H1 (cell line): ENCODE measurements around the gene CENPV. TPM values are rescaled to one million over a fixed set of nuclear protein-coding genes. Genes with fewer than 3 reads are reported as not detected.

Experiments used
- EGR1 ChIP-seq: IDR thresholded peaks from 2 replicates; pipeline ENCODE4 v1.6.1; 2011; ENCODE audit warnings: low read depth, low read length, borderline replicate concordance
- SP1 ChIP-seq: IDR thresholded peaks from 2 replicates; pipeline ENCODE4 v1.6.1; 2011; ENCODE audit warnings: low read depth, low read length
- SP4 ChIP-seq: IDR thresholded peaks from 2 replicates; pipeline ENCODE4 v1.6.1; 2012; ENCODE audit warnings: low read length, inconsistent platforms
- polyA plus RNA-seq, 7 experiments: library from polyadenylated mRNA; depleted of rRNA in 3 of 7; stranded (reverse) in 5 of 7; unstranded in 2 of 7; fragments of >200 nt in 5 of 7; fragments of 200-250 nt in 2 of 7; gene quantifications; 1 replicate in 5 of 7; 2 replicates in 1 of 7; 4 replicates in 1 of 7; pipeline versions ENCODE4 v1.2.1 to v1.2.3, GENCODE V29; 2011 to 2013; ENCODE audit warnings: missing spikeins in 2 of 7, mixed read lengths in 2 of 7
- total RNA-seq: library from RNA; stranded (reverse); fragmentation: NEBNext Ultra II Directional; extraction: Animal tissue kit (Norgen Biotek cat#: 25700); gene quantifications from 2 replicates; pipeline ENCODE4 v1.2.1, GENCODE V29; 2021

CENPV gene
- total and polyA plus RNA-seq, 2 of the 8 experiments (the other 6 are each of a cell fraction or from before 2014, with no cell fraction given), result 249 to 260 TPM

DNA sequence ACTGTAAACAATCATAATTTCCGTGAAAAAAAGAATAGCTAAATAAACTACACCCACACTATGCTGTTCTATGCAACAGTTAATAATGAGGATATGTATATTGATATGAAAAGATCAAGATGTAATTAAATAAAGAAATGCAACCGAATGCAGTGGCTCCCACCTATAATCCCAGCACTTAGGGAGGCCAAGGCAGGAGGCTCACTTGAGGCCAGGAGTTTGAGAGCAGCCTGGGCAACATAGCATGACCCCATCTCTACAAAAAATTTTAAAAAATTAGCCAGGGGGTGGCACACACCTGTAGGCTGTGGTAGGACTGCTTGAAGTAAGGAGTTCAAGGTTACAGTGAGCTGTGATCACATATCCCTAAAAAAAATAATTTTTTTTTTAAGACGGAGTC, 14.9 kb downstream of the CENPV start (continued):
- TF ChIP-seq SP1 (no peak), SP4 (no peak), EGR1 (no peak)
